HepG2 (cell line): ENCODE measurements around the gene GPR89A. TPM values are rescaled to one million over a fixed set of nuclear protein-coding genes. Genes with fewer than 3 reads are reported as not detected.

Experiments
- ARHGAP35 ChIP-seq: sonication (generic); formaldehyde crosslinking; IDR thresholded peaks from 2 replicates; pipeline ENCODE4 v1.9.0; 2022; ENCODE audit warnings: mild to moderate bottlenecking, inconsistent platforms, moderate library complexity, missing genetic modification reagents, borderline replicate concordance
- ARNT2 ChIP-seq: sonication (generic); formaldehyde crosslinking; IDR thresholded peaks from 2 replicates; pipeline ENCODE4 v1.8.0; 2022; ENCODE audit warnings: mild to moderate bottlenecking, low read depth, missing genetic modification reagents, moderate library complexity
- CENPBD1 ChIP-seq: sonication (generic); formaldehyde crosslinking; IDR thresholded peaks from 2 replicates; pipeline ENCODE4 v1.8.0; 2022; ENCODE audit warnings: missing genetic modification reagents, low read depth, mild to moderate bottlenecking, borderline replicate concordance
- DDIT3 ChIP-seq: sonication (generic); formaldehyde crosslinking; IDR thresholded peaks from 2 replicates; pipeline ENCODE4 v1.4.0; 2020; ENCODE audit warnings: mild to moderate bottlenecking, missing genetic modification reagents
- FIP1L1 ChIP-seq: fragments of 200-400 bp; formaldehyde crosslinking; IDR thresholded peaks from 2 replicates; pipeline ENCODE4 v1.6.1; 2018; ENCODE audit warnings: low read depth, mild to moderate bottlenecking, low read length, moderate library complexity, borderline replicate concordance; ENCODE audit not compliant: insufficient read depth
- FOXK1 ChIP-seq: sonication (generic); formaldehyde crosslinking; IDR thresholded peaks from 2 replicates; pipeline ENCODE4 v1.4.0; 2020; ENCODE audit warnings: low read depth, missing genetic modification reagents, borderline replicate concordance
- GTF2F1 ChIP-seq: fragments of 150-350 bp; IDR thresholded peaks from 2 replicates; pipeline ENCODE4 v1.6.1; 2014; ENCODE audit warnings: low read length
- HNRNPL ChIP-seq: fragments of 200-400 bp; formaldehyde crosslinking; IDR thresholded peaks from 2 replicates; pipeline ENCODE4 v1.6.1; 2017; ENCODE audit warnings: mild to moderate bottlenecking, low read depth, low read length
- KDM1A ChIP-seq: IDR thresholded peaks from 2 replicates; pipeline ENCODE4 v1.6.1; 2016; ENCODE audit warnings: missing compliant biosample characterization
- MAZ ChIP-seq, 2 experiments: sonication (generic) in 1 of 2; formaldehyde crosslinking in 1 of 2; IDR thresholded peaks; 2 replicates each; pipeline versions ENCODE4 v1.5.0 to v1.6.1; 2012 to 2020; ENCODE audit warnings: low read depth in 2 of 2, mild to moderate bottlenecking in 2 of 2, borderline replicate concordance in 1 of 2, improper control_type of control experiment in 1 of 2, low read length in 1 of 2, missing genetic modification reagents in 1 of 2, moderate library complexity in 1 of 2
- NCOA2 ChIP-seq: sonication (generic); formaldehyde crosslinking; IDR thresholded peaks from 2 replicates; pipeline ENCODE4 v1.8.0; 2022; ENCODE audit warnings: inconsistent platforms
- NKX3-1 ChIP-seq: sonication (generic); formaldehyde crosslinking; IDR thresholded peaks from 2 replicates; pipeline ENCODE4 v1.5.0; 2020; ENCODE audit warnings: missing genetic modification reagents
- SAFB2 ChIP-seq: sonication (generic); formaldehyde crosslinking; IDR thresholded peaks from 2 replicates; pipeline ENCODE4 v1.5.1; 2020; ENCODE audit warnings: missing genetic modification reagents, low read depth, mild to moderate bottlenecking, borderline replicate concordance
- SUZ12 ChIP-seq: fragments of 150-350 bp; IDR thresholded peaks from 2 replicates; pipeline ENCODE4 v1.6.1; 2014; ENCODE audit warnings: low read depth, low read length
- ZC3H4 ChIP-seq: sonication (generic); formaldehyde crosslinking; IDR thresholded peaks from 2 replicates; pipeline ENCODE4 v1.4.0; 2020; ENCODE audit warnings: missing genetic modification reagents, borderline replicate concordance
- ZEB1 ChIP-seq: IDR thresholded peaks from 2 replicates; pipeline ENCODE4 v1.6.1; 2012; ENCODE audit warnings: mild to moderate bottlenecking, low read depth, inconsistent platforms; ENCODE audit not compliant: insufficient replicate concordance
- ZKSCAN8 ChIP-seq: IDR thresholded peaks from 2 replicates; pipeline ENCODE4 v1.6.1; 2016; ENCODE audit warnings: borderline replicate concordance, missing genetic modification reagents, missing compliant biosample characterization
- ZNF230 ChIP-seq: sonication (generic); formaldehyde crosslinking; IDR thresholded peaks from 2 replicates; pipeline ENCODE4 v1.4.0; 2020; ENCODE audit warnings: mild to moderate bottlenecking, missing genetic modification reagents
- ZNF274 ChIP-seq: sonication (generic); formaldehyde crosslinking; IDR thresholded peaks from 2 replicates; pipeline ENCODE4 v1.5.1; 2020; ENCODE audit warnings: mild to moderate bottlenecking, missing genetic modification reagents
- ZNF557 ChIP-seq: sonication (generic); formaldehyde crosslinking; IDR thresholded peaks from 2 replicates; pipeline ENCODE4 v1.4.0; 2020; ENCODE audit warnings: missing genetic modification reagents
- ZNF574 ChIP-seq: sonication (generic); formaldehyde crosslinking; IDR thresholded peaks from 2 replicates; pipeline ENCODE4 v1.4.0; 2020; ENCODE audit warnings: missing genetic modification reagents
- ZNF720 ChIP-seq: sonication (generic); formaldehyde crosslinking; IDR thresholded peaks from 2 replicates; pipeline ENCODE4 v1.4.0; 2020; ENCODE audit warnings: missing genetic modification reagents
- polyA plus RNA-seq, 8 experiments: library from polyadenylated mRNA; depleted of rRNA in 3 of 8; stranded (reverse) in 7 of 8; unstranded in 1 of 8; fragments of >200 nt; fragmentation: Illumina TruSeq in 4 of 8; extraction: Trizol in 4 of 8; gene quantifications; 2 replicates each; pipeline versions ENCODE4 v1.2.1 to v1.2.3, GENCODE V29; 2011 to 2016; ENCODE audit warnings: low read depth in 4 of 8, missing spikeins in 1 of 8, mixed read lengths in 1 of 8; ENCODE audit not compliant: insufficient read depth in 1 of 8
- total RNA-seq, 5 experiments: library from RNA; depleted of rRNA; stranded (reverse); fragments of >200 nt; fragmentation: Illumina TruSeq; extraction: Trizol; gene quantifications; 2 replicates each; pipeline ENCODE4 v1.2.3, GENCODE V29; 2016; ENCODE audit warnings: low read depth in 1 of 5
- TF ChIP-seq, protein P1 (sequence below): sonication (generic); formaldehyde crosslinking; conservative IDR thresholded peaks from 2 replicates; pipeline ENCODE4 v1.4.0; 2020; ENCODE audit warnings: mild to moderate bottlenecking, missing genetic modification reagents, moderate library complexity

Gene GPR89A
- total and polyA plus RNA-seq, 2 of the 13 experiments (the other 11 are each of a cell fraction or from before 2014, with no cell fraction given), result 23.4 to 32.6 TPM

DNA sequence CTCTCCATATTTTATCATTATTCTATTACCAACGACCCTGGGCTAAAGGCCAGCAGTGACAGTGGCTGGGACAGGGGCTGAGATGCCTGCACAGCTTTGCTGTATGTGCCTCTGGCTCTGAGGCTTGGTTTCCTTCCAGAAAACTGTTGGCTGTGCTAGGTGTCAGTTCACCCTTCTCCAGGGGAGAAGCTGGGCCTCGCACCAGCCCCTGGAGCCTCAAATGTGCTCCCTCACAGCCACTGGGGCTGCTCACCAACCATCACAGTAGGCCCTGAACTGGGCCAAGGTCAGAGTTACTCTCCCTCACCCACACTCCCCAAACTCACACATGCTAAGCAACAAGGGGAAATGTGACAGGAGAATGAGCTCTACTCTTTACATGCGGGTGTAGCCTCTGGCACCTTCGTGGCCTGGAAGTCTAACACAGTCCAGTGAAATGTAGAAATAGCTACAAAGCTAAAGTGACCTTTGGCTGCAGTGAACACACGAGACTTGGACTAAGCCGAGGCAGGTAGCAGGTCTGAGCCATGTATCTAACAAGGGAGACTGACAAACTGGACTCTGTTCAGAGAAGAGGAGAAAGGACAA lies 106.8 kb downstream of the GPR89A start (continued):
- peak; percentile 72 for TF ChIP-seq ZNF574 (CRISPR knock-in tag)
- TF ChIP-seq FIP1L1, result no peak
- no peak for TF ChIP-seq KDM1A (CRISPR knock-in tag)
- no peak for TF ChIP-seq SAFB2 (CRISPR knock-in tag)
- TF ChIP-seq ZC3H4 (CRISPR knock-in tag), result no peak
- TF ChIP-seq ZEB1, result peak; percentile 58
- TF ChIP-seq ZNF230, result peak; percentile 89
- no peak for TF ChIP-seq HNRNPL
- TF ChIP-seq NKX3-1 (CRISPR knock-in tag), result no peak
- TF ChIP-seq FOXK1 (CRISPR knock-in tag), result 0 out of 2 replicates have a peak, but pooled peaks have one; percentile 50
- no peak for TF ChIP-seq DDIT3 (CRISPR knock-in tag)
- no peak for TF ChIP-seq ZKSCAN8 (CRISPR knock-in tag)
- no peak for TF ChIP-seq MAZ (IDR thresholded peaks at IDR 0.05; ENCODE audit: borderline replicate concordance, low read depth, low read length)
- no peak for TF ChIP-seq MAZ (CRISPR knock-in tag; IDR thresholded peaks at IDR 0.05; ENCODE audit: low read depth)
- TF ChIP-seq ZNF557 (CRISPR knock-in tag), result peak; percentile 87; the same call in 1 of the 2 replicates
- TF ChIP-seq ARHGAP35, result peak; percentile 26; the same call in 1 of the 2 replicates
- no peak for TF ChIP-seq ARNT2 (CRISPR knock-in tag)
- TF ChIP-seq ZNF274 (CRISPR knock-in tag), result peak; percentile 77; the same call in 1 of the 2 replicates
- TF ChIP-seq, protein P1, sequence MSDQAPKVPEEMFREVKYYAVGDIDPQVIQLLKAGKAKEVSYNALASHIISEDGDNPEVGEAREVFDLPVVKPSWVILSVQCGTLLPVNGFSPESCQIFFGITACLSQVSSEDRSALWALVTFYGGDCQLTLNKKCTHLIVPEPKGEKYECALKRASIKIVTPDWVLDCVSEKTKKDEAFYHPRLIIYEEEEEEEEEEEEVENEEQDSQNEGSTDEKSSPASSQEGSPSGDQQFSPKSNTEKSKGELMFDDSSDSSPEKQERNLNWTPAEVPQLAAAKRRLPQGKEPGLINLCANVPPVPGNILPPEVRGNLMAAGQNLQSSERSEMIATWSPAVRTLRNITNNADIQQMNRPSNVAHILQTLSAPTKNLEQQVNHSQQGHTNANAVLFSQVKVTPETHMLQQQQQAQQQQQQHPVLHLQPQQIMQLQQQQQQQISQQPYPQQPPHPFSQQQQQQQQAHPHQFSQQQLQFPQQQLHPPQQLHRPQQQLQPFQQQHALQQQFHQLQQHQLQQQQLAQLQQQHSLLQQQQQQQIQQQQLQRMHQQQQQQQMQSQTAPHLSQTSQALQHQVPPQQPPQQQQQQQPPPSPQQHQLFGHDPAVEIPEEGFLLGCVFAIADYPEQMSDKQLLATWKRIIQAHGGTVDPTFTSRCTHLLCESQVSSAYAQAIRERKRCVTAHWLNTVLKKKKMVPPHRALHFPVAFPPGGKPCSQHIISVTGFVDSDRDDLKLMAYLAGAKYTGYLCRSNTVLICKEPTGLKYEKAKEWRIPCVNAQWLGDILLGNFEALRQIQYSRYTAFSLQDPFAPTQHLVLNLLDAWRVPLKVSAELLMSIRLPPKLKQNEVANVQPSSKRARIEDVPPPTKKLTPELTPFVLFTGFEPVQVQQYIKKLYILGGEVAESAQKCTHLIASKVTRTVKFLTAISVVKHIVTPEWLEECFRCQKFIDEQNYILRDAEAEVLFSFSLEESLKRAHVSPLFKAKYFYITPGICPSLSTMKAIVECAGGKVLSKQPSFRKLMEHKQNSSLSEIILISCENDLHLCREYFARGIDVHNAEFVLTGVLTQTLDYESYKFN (CRISPR knock-in tag), result peak; percentile 74
- no peak for TF ChIP-seq ZNF720 (CRISPR knock-in tag)
- no peak for TF ChIP-seq CENPBD1 (CRISPR knock-in tag)
- TF ChIP-seq GTF2F1, result no peak
- 0 out of 2 replicates have a peak, but pooled peaks have one; percentile 19 for TF ChIP-seq NCOA2 (CRISPR knock-in tag)
- no peak for TF ChIP-seq SUZ12
